CD4-positive, alpha-beta T cell treated with Interleukin-10 for 1 hour (primary cell): ENCODE results near the gene ZNF384.
"Not testable (repeated sequence)": the region's sequence is repeated elsewhere in the genome, so short reads cannot be mapped to it uniquely, and the experiment has no call there.

ENCODE experiments used
- DNase-seq: peaks from one replicate; pipeline ENCODE4 v3.0.0-alpha.2; 2020

The ZNF384 gene

DNA sequence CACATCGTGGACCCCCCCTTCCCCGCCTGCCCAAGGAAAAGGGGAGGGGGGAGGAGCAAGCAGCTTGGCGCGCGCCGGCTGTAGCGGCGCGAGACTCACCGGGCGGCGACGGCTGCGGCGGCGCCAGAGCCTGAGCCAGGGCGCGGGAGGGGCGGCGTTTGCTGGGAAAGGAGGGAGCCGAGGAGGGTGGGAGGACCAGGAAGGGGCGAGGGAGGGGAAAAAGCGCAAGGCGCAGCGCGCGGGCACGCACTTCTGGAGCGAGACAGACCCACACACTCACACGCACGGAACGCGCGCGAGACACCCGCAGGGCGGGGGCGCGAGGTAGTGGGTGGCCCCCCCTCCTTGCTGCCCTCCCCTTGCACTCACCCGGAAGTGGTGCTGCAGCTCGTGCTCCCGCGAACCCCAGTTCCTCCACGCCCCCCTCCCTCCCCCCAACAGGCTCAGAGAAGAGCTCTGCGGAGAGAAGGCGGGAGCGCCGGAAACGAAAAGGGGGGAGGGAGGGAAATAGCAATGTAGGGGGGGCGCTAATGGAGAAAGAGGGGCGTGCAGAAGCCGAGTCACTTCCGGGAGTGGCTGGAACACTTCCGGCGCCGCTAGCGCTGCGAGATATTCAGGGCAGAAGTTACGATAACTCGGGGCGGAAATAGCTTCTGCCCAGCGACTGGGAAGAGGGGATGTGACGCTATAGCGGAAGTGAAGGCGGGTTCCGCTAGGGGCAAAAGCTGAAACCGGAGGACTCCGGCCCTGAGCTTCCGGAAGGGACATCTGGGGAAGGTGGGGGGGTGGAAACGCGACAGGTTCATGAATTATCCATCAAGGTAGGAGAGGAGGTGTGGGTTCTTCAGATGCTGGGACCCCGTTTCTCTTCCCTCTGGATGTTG lies at the start of gene ZNF384:
Gene ZNF384 (minus strand): TSS at position 377 of the 884 bp plus-strand sequence. CDS start 9,855 bp downstream, outside the sequence.
- DNase-seq = peak; percentile 98

- DNase-seq = no peak
Observed at GRCh38 chr12:6736754-6737153, 47.6 kb upstream of the ZNF384 start.

- peak; percentile 53 for DNase-seq
Observed at GRCh38 chr12:6735448-6736191, 46.4 kb upstream of the ZNF384 start.

GRCh38 chr12:6734506-6735387 lies 45.6 kb upstream of the ZNF384 start:
- DNase-seq = no peak

GRCh38 chr12:6730169-6730568 lies 41.0 kb upstream of the ZNF384 start:
- no peak for DNase-seq

GRCh38 chr12:6729186-6729585 lies 40.0 kb upstream of the ZNF384 start:
- DNase-seq = no peak

- no peak for DNase-seq
Observed at GRCh38 chr12:6725350-6725749, 36.2 kb upstream of the ZNF384 start.

- no peak for DNase-seq
Observed at GRCh38 chr12:6724409-6724797, 35.2 kb upstream of the ZNF384 start.

DNA sequence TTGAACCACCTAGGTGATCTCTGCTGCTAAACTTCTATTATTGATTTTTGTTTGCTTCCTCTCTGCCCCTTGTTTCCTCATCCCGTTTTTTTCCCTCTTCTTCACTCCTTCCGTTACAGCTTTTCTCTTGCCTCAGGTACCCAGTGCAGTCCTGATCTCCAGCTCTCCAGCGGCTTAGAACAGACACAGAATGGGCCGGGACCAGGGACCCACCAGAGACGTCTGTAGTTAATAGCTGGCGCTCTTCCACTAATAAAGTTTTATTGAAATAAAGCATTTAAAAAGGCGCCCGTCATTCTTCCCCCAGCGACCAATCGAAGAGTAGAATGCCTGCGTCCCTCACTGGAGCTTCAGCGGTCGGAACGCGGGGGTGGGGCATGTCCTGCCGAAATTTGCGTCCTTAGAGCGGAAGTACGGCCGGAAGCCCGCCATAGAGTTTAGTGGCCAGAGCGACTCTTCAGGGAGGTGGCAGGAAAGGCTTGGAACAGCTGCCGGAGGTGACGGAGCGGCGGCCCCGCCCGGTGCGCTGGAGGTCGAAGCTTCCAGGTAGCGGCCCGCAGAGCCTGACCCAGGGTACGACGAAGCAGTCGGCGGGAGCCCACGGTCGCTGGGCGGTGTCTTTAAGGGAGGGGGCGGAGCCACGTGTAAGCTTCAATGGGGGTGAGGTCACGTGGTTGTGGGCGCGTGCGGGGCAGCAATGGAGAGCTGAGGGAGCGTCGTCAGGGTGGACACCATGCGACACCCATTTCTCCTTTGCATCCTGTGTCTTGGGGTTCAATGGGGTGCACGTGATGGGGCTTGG lies 34.6 kb upstream of the ZNF384 start, which contains the start of gene COPS7A:
Gene COPS7A (plus strand): TSS at position 440 of the 802 bp plus-strand sequence. CDS start 611 bp downstream, outside the sequence.
- DNase-seq = peak; percentile 98

GRCh38 chr12:6722863-6723262 lies 33.7 kb upstream of the ZNF384 start:
- DNase-seq = no peak

- DNase-seq = no peak
Observed at GRCh38 chr12:6716874-6717437, 27.8 kb upstream of the ZNF384 start.

DNA sequence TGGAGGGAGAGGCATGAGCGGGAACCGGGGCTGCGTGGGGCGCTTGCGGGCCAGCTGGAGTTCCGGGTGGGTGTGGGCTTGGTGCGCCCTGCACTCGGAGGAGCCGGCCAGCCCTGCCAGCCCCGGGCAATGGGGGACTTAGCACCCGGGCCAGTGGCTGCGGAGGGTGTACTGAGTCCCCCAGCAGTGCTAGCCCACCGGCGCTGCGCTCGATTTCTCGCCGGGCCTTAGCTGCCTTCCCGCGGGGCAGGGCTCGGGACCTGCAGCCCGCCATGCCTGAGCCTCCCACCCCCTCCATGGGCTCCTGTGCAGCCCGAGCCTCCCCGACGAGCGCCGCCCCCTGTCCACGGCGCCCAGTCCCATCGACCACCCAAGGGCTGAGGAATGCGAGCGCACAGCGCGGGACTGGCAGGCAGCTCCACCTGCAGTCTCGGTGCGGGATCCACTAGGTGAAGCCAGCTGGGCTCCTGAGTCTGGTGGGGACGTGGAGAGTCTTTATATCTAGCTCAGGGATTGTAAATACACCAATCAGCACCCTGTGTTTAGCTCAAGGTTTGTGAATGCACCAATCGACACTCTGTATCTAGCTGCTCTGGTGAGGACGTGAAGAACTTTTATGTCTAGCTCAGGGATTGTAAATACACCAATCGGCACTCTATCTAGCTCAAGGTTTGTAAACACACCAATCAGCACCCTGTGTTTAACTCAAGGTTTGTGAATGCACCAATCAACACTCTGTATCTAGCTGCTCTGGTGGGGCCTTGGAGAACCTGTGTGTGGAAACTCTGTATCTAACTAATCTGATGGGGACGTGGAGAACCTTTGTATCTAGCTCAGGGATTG lies 27.1 kb upstream of the ZNF384 start:
- DNase-seq = not testable (repeated sequence)

DNA sequence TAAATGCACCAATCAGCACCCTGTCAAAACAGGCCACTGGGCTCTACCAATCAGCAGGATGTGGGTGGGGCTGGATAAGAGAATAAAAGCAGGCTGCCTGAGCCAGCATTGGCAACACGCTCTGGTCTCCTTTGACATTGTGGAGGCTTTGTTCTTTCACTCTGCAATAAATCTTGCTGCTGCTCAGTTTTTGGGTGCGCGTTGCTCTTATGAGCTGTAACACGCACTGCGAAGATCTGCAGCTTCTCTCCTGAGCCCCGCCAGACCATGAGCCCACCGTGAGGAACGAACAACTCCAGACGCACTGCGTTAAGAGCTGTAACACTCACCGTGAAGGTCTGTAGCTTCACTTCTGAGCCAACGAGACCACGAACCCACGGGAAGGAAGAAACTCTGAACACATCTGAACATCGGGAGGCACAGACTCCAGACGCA lies 19.8 kb upstream of the ZNF384 start:
- peak; percentile 39 for DNase-seq

GRCh38 chr12:6708351-6708750 lies 19.2 kb upstream of the ZNF384 start:
- not testable (repeated sequence) for DNase-seq

- DNase-seq = no peak
Observed at GRCh38 chr12:6703631-6704030, 14.5 kb upstream of the ZNF384 start.

DNA sequence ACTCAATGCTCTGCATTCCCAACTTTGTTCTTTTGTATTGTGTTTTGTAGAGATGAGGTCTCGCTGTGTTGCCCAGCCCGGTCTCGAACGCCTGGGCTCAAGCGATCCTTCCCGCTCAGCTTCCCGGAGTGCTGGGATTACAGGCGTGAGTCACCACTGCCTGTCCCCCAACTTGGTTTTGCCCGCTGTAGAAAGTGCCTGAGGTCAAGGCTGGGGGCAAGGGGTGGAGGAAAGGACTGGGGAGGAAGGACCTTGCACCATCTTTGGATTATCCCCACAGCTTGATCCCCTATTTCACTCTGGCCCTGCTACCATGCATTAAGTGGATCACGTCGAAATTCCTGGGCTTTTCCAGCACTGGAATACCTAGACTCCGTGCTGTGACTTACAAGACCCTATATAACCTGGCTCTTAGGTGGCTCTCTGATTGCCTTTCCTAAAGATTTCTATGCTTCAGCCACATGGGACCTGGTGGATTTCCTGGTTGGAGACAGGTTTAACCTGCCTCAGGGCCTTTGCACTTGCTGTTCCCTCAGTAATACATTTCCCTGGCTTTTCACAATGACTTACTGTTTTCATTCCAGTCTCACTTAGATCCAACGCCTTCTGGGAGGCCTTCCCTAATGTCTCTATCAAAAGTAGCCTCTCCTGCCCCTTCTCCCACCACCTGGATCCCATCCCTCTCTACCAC lies 12.0 kb upstream of the ZNF384 start:
- no peak for DNase-seq

DNA sequence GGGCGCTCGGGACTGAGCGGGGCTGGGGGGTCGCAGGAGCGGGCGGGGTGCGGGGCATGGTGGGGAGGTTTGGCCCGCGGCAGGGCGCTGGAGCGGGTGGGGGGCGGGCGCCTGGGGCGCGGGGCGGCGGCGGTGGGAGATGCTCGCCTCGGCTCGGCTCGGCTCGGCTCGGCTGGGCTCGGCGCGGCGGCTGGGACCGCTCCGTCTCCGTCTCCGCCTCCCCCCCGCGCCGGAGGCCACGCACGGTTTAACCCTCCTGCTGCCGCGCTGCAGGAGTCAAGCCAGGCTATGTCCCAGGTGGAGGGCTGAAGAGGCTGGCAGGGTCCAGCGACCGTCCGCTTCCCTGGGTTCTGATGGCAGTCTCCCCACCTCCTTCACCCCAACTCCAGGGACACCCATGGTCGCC lies 11.5 kb upstream of the ZNF384 start, which contains the start of gene PIANP:
Gene PIANP (minus strand): TSS at position 170 of the 406 bp plus-strand sequence. CDS start 2,754 bp downstream, outside the sequence.
- DNase-seq = peak; percentile 47

DNA sequence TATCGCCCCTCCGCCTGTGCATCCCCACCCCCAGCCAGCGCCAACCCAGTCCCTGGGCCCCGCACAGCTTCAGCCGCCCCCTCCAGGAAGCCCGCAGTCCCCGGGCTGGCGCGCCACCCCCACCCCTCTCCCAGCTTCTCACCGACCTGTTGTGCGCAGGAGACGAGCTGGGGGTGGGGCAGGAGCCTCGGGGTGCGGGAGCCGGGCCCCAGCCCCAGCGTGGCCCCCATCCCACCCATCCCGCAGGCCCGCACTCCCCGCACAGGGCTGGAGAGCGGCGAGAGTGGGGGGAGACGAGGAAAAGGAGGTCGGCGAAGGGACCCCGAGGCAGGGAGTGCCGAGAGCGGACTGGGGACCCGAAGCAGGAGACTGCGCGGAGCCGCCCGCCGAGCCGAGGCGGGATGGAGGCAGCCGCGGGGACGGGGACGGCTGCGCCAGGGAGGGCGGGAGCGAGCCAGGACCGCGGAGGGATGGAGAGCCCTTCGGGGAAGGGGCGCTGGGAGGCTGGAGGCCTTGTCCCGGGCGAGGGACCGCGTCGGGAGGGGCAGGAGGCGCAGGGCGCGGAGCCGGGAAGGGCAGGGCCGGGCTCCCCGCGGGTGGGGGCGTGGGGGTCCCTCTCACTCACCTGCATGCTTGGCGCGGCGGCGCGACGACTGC lies 10.9 kb upstream of the ZNF384 start:
- no peak for DNase-seq
